NCI-H2171 (cell line): Measurements from ENCODE around the gene GPC6.
A peak's percentile ranks its signal among the peaks of the same experiment; 100 is the strongest.

Experiments used
- DNase-seq: peaks from one replicate; lab custom pipeline; 2025; lab: John Stamatoyannopoulos, UW

The GPC6 gene

DNA sequence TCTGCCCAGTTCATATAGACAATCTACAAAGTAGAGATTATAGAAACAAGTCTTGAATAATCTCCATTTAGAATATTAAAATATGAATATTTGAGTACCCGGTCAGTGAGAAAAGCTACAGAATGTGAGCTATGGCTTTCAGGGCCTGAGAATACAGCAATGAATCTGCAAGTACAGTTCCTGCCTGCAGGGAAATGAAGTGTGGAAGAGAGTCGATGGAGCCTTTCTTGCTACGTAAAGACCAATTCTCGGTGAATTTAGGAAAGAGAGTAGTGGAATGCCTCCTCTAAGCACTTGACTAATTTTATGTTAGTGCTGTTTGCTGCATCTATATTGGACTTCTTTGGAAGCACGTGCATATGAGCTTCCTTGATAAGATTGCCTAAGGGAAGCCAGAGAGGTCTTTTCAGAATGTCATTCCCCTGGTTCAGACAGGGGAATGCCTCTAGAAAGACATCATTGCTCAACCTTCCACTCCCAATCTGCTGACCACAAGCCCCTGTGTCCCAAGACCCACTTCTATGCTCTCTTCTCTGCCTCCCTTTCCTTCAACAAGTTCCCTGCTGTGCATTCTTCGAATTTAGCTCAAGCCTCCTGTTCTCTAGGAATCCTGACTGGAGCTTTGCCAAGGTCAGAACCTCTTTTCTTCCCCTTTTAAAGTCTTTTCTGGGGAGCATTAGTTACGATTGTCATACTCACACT lies 41.9 kb downstream of the GPC6 start:
- DNase-seq, result no peak

GRCh38 chr13:93270769-93271742 lies 44.4 kb downstream of the GPC6 start:
- DNase-seq, result peak; percentile 67

DNA sequence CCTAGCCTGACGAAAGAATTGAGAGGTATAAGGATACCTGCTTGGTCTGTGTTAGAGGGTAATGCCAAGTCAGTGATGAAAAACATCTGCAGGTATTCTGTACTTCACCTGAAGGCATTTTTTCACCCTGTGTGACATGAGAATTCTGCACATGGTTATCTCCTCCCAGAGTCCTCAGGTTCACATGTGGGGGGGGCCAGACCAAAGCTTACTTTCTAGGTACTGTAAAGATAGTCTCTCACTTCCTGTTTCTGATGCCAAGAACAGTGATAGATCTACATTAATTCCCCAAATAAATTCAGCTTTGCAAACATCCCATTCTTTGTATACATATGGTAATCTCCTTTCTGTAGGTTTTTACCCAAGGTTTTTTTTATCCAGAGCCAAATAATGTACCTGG lies 53.4 kb downstream of the GPC6 start:
- DNase-seq, result no peak

DNA sequence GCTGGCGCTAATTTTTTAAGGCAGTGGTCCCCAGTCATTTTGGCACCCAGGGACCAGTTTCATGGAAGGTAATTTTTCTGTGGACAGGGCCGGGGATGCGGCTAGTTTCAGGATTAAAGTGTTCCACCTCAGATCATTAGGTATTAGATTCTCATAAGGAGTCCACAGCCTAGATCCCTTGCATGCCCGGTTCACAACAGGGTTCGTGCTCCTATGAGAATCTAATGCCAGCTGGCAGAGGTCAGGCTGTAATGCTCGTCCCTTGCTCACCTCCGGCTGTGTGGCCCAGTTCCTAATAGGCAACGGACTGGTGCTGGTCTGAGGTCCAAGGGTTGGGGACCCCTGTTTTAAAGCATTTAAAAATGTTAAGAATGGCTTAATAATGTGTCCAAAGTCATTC lies 54.1 kb downstream of the GPC6 start:
- DNase-seq, result no peak

DNA sequence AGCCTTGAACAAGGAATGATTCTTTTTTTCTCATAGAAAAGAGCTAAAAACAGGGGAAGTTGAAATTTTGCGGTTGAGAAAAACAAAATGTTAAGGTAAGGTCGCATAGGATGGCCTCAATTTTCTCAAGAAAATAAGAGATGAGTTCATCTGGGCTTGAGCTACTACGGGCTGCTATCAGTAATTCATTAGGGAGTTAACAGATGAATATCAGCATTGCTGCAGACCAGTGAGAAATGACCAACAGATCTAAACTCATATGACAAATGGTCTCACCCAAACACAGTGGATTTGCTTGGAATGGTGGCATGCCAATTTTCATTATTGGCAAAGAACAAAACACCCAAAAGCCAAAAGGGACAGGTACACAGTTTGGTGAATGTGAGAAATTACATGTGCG lies 56.6 kb downstream of the GPC6 start:
- DNase-seq, result no peak

GRCh38 chr13:93284064-93284463 lies 57.5 kb downstream of the GPC6 start:
- no peak for DNase-seq

- DNase-seq, result no peak
Observed at GRCh38 chr13:93286047-93286446, 59.4 kb downstream of the GPC6 start.

- no peak for DNase-seq
Observed at GRCh38 chr13:93289053-93289452, 62.4 kb downstream of the GPC6 start.

GRCh38 chr13:93289842-93290241 lies 63.2 kb downstream of the GPC6 start:
- DNase-seq, result no peak

- DNase-seq, result no peak
Observed at GRCh38 chr13:93290503-93290902, 63.9 kb downstream of the GPC6 start.

- no peak for DNase-seq
Observed at GRCh38 chr13:93292366-93292765, 65.8 kb downstream of the GPC6 start.

DNA sequence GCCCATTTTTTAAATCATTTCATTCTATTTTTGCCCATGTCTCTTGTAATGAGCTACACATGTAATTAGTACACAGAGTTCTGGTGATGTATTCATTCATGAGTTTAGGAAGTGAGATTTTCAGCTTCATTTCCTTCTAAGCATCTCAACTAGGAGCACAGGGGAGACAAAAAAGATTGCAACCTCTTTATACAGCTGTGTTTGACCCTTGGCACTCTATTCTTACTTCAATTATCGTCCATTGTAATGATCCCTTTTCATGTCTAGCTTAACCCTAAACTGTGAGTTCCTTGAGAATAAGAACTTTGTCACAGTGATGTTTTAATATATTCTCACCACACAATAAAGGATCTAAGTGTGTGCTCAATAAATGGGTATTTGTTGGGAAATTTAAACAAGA lies 67.1 kb downstream of the GPC6 start:
- no peak for DNase-seq

GRCh38 chr13:93296584-93296983 lies 70.0 kb downstream of the GPC6 start:
- DNase-seq, result no peak

DNA sequence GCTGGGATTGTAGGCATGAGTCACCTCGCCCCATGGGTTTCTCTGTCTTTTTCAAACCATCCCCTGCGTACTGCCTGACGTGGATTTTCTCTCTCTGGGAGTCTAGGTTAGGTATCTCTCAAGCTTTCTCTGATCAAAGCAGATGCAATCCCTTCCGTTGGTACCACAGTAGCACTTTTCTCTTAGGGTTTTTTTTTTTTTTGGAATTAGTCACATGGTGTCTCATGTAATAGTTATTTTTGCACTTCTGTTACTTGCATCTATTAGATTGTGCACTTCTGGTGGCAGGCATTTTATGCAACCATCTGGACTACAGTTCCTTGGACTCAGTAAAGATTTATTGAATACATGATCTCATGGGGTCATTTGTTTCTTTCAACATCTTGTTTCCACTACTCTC lies 72.1 kb downstream of the GPC6 start:
- DNase-seq, result no peak

DNA sequence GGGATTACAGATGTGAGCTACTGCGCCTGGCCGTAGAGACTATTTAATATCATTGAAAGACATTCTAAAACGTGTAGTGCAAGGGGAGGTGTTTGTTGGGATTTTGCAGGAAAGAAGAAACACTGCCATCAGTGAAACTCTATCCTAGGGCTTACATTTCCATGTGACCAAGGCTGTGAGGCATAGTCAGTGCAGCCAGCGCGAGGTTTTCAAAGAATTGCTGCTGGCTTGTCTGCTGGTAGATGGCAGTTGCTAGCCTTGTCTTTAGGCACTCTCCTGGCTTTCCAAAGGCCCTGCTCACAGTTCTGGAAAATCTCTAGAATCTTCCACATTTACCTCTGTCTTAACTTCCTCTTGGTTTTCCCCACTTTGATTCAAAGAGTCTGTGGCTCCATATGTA lies 77.5 kb downstream of the GPC6 start:
- no peak for DNase-seq

- peak; percentile 33 for DNase-seq
Observed at GRCh38 chr13:93304868-93305613, 78.4 kb downstream of the GPC6 start.

- DNase-seq, result no peak
Observed at GRCh38 chr13:93305886-93306285, 79.3 kb downstream of the GPC6 start.

GRCh38 chr13:93307136-93307535 lies 80.5 kb downstream of the GPC6 start:
- DNase-seq, result no peak

- no peak for DNase-seq
Observed at GRCh38 chr13:93307651-93308050, 81.0 kb downstream of the GPC6 start.

DNA sequence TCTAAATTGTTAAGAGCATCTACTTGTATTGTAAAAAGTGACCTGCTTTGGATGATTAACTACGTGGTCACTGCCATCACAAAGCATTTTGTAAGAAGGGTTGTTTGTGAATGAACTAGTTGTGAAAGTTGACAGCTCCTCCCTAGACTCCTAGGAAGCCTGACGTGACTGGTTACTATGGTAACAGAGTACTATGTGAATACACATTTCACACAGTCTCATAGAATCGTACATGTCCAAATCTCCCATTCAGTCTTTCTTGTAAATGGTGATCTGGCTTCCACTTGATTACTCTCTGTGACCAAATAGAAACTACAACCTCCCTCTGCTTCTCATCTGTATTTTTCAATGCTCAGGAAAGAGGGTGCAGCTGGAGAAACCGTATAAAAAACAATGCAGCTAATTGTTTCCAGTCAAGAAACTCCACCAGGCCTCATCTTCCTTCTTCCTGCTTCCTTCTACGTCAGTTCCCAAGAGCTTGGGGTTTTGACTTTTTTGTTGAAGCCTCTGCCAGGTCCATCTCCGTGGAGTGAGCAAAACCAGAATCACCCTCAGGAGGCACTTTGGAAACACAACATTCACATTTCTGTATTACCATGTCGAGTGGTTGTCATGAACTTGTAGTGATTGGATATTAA lies 83.4 kb downstream of the GPC6 start:
- DNase-seq, result no peak

DNA sequence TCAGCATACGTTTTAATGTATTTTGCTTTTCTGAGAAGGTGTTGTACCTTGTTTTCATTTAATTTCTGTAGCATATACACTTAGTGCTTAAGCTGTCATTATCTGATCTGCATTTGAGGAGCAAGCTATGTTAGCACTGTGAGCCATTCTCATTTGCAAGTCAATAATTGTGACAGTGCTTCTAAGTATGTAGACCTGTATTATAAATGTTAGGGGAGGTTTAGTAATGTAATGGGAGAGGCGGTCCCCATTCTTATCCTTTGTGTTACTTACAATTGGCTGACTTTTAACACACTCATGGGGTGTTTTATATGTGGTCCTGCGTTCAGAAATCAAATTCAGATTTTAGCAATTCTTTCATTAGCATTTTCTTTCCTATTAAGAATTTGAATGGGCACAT lies 90.2 kb downstream of the GPC6 start:
- no peak for DNase-seq
